Neural crest cell (in vitro differentiated cells): ENCODE data around the gene GPR137C. TPM values are rescaled to one million over a fixed set of nuclear protein-coding genes. Genes with fewer than 3 reads are reported as not detected.
A peak's percentile ranks its signal among the peaks of the same experiment; 100 is the strongest.

Source experiments
- DNase-seq: peaks from one replicate; pipeline ENCODE4 v3.0.0; 2021; ENCODE audit warnings: low read depth, mixed read lengths, low spot score
- H3K27ac Mint-ChIP-seq: one replicate; pipeline ENCODE4 v1.8.0; 2021; ENCODE audit warnings: mild to moderate bottlenecking, mixed read lengths; ENCODE audit not compliant: unreplicated experiment
- H3K27me3 Mint-ChIP-seq: 2 replicates; pipeline ENCODE4 v1.8.0; 2021; ENCODE audit warnings: low read depth, mild to moderate bottlenecking, mixed read lengths
- H3K36me3 Mint-ChIP-seq: 2 replicates; pipeline ENCODE4 v1.8.0; 2021; ENCODE audit warnings: low read depth, mild to moderate bottlenecking, mixed read lengths
- H3K4me1 Mint-ChIP-seq: 2 replicates; pipeline ENCODE4 v1.8.0; 2021; ENCODE audit warnings: mixed read lengths
- H3K4me3 Mint-ChIP-seq: one replicate; pipeline ENCODE4 v1.8.0; 2021; ENCODE audit warnings: mild to moderate bottlenecking, mixed read lengths
- H3K9me3 Mint-ChIP-seq: 2 replicates; pipeline ENCODE4 v1.8.0; 2021; ENCODE audit warnings: mixed read lengths
- total RNA-seq: library from RNA; stranded (reverse); gene quantifications from 2 replicates; pipeline ENCODE4 v1.2.1, GENCODE V29; 2021
- TF ChIP-seq, protein P1 (sequence below): fragments of 200-600 bp; sonication (generic); conservative IDR thresholded peaks from 2 replicates; pipeline ENCODE4 v1.5.0; 2021; ENCODE audit warnings: antibody characterized with exemption, mild to moderate bottlenecking

GPR137C gene
- total RNA-seq, 1 donor from 2014 or later: 3.9 TPM

DNA sequence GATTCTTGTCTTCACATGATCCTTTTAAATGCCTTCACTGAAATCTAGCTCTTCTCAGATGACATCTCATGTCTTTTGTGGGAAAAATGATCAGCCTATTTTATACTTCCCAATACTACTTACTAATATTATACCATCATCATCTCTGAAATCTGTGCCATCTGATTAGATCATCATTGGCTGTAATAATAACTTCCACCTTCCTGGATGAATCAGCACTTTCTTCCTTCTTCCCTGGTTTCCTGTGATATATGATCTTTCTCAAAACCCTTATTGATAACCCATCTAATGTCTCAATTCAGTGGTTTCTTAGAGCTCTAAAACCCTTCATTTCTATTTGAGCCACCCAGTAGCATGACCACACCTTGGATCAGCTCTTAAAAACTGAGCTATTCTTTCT, 30.9 kb downstream of the GPR137C start:
- no peak overlapping the region for H3K4me3 Mint-ChIP-seq
- no peaks in the 10 kb centered on the region for H3K27me3 Mint-ChIP-seq
- no peak for DNase-seq
- TF ChIP-seq, protein P1, sequence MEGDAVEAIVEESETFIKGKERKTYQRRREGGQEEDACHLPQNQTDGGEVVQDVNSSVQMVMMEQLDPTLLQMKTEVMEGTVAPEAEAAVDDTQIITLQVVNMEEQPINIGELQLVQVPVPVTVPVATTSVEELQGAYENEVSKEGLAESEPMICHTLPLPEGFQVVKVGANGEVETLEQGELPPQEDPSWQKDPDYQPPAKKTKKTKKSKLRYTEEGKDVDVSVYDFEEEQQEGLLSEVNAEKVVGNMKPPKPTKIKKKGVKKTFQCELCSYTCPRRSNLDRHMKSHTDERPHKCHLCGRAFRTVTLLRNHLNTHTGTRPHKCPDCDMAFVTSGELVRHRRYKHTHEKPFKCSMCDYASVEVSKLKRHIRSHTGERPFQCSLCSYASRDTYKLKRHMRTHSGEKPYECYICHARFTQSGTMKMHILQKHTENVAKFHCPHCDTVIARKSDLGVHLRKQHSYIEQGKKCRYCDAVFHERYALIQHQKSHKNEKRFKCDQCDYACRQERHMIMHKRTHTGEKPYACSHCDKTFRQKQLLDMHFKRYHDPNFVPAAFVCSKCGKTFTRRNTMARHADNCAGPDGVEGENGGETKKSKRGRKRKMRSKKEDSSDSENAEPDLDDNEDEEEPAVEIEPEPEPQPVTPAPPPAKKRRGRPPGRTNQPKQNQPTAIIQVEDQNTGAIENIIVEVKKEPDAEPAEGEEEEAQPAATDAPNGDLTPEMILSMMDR: no peak
- no peaks in the 10 kb centered on the region for H3K9me3 Mint-ChIP-seq
- H3K36me3 Mint-ChIP-seq: no peaks in the 10 kb centered on the region
- H3K27ac Mint-ChIP-seq: no peak overlapping the region
- no peaks in the 10 kb centered on the region for H3K4me1 Mint-ChIP-seq

DNA sequence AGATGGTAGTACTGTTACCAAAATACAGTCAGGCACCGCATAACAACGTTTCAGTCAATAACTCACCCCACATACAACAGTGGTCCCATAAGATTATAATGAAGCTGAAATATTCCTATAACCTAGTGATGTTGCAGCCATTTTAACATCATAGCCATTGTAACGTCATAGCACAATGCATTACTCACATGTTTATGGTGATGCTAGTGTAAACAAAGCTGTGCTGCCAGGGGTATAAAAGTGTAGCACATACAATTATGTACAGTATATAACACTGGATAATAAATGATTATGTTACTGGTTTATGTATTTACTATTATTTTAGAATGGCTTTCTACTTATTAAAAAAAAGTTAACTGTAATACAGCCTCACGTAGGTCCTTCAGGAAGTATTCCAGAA, 37.0 kb downstream of the GPR137C start:
- H3K36me3 Mint-ChIP-seq: peaks cover 9% of the 10 kb centered on the region
- no peaks in the 10 kb centered on the region for H3K4me1 Mint-ChIP-seq
- H3K9me3 Mint-ChIP-seq: peaks cover 12% of the 10 kb centered on the region
- no peaks in the 10 kb centered on the region for H3K27me3 Mint-ChIP-seq
- TF ChIP-seq, protein P1: no peak
- no peak overlapping the region for H3K4me3 Mint-ChIP-seq
- H3K27ac Mint-ChIP-seq: no peak overlapping the region
- no peak for DNase-seq

DNA sequence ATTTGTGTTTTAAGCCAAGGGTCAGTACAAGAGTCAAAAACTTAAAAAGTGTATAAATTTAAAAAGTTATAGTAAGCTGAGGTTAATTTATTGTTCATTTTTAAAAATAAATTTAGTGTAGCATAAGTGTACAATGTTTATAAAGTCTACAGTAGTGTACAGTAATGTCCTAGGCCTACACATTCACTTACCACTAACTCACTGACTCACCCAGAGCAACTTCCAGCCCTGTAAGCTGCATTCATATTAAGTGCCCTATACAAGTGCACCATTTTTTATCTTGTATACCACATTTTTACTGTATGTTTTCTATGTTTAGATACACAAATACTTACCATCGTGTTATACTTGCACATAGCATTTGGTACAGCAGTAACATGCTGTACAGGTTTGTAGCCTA, 37.7 kb downstream of the GPR137C start:
- no peaks in the 10 kb centered on the region for H3K4me1 Mint-ChIP-seq
- peaks cover 11% of the 10 kb centered on the region for H3K36me3 Mint-ChIP-seq
- TF ChIP-seq, protein P1: no peak
- no peak for DNase-seq
- H3K9me3 Mint-ChIP-seq: peaks cover 12% of the 10 kb centered on the region
- H3K4me3 Mint-ChIP-seq: no peak overlapping the region
- no peak overlapping the region for H3K27ac Mint-ChIP-seq
- H3K27me3 Mint-ChIP-seq: no peaks in the 10 kb centered on the region

DNA sequence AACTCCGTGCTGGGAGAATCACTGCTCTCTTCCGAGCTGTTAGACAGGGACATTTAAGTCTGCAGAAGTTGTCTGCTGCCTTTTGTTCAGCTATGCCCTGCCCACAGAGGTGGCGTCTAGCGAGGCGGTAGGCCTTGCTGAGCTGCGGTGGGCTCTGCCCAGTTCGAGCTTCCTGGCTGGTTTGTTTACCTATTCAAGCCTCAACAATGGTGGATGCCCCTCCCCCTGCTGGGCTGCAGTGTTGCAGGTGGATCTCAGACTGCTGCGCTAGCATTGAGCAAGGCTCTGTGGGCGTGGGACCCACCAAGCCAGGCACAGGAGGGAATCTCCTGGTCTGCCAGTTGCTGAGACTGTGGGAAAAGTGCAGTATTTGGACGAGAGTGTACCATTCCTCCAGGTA, 43.7 kb downstream of the GPR137C start:
- no peak for DNase-seq
- peaks cover 11% of the 10 kb centered on the region for H3K9me3 Mint-ChIP-seq
- no peaks in the 10 kb centered on the region for H3K4me1 Mint-ChIP-seq
- no peak overlapping the region for H3K4me3 Mint-ChIP-seq
- H3K36me3 Mint-ChIP-seq: peaks cover 13% of the 10 kb centered on the region
- TF ChIP-seq, protein P1: no peak
- H3K27me3 Mint-ChIP-seq: no peaks in the 10 kb centered on the region
- H3K27ac Mint-ChIP-seq: no peak overlapping the region

DNA sequence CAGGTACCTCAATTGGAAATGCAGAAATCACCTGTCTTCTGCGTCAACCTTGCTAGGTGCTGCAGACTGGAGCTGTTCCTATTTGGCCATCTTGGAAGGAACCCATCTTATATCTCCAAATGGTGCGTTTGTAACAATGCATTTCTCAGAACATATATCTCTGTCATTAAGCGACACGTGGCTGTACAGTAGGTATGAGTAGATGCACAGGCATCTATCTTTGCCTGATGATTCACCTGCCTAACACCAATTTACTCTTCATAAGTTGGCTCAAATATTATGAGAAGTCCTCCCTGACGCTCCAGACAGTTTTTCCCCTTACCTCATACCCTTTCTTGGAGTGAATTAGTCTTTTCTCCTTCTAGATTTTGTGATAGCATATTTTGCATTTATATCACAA, 44.2 kb downstream of the GPR137C start:
- DNase-seq: no peak
- Mint-ChIP-seq H3K9me3 (peaks cover 9% of the 10 kb centered on the region), H3K27me3 (no peaks in the 10 kb centered on the region), H3K4me1 (no peaks in the 10 kb centered on the region), H3K27ac (peak overlapping the region; percentile 69), H3K4me3 (no peak overlapping the region), H3K36me3 (peaks cover 13% of the 10 kb centered on the region)
- TF ChIP-seq, protein P1: no peak

DNA sequence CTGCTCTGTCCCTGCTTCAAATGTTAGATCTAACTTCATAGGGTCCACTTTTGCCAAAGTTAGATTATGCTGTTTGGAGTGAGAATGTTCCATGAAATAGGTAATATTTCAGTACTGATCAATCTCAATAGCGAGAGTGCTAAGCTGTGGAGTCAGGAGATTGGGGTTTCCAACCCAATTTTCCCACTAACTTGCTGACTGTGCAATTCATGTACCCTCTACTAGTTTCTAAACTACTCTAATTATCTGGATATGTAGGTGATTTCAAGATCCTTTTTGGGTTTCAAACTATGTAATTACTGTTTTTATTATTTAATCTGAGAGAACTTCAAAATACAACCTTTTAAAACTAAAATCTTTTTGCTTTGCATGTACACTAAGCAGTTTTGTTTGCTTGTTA, 45.9 kb downstream of the GPR137C start:
- no peaks in the 10 kb centered on the region for H3K27me3 Mint-ChIP-seq
- H3K4me1 Mint-ChIP-seq: no peaks in the 10 kb centered on the region
- no peak for DNase-seq
- peaks cover 14% of the 10 kb centered on the region for H3K36me3 Mint-ChIP-seq
- no peak overlapping the region for H3K4me3 Mint-ChIP-seq
- TF ChIP-seq, protein P1: no peak
- no peak overlapping the region for H3K27ac Mint-ChIP-seq
- H3K9me3 Mint-ChIP-seq: no peaks in the 10 kb centered on the region
